ENCODE data around the gene C19orf85. TPM values are rescaled to one million over a fixed set of nuclear protein-coding genes. Genes with fewer than 3 reads are reported as not detected.

The C19orf85 gene
- total RNA-seq, 2 experiments from 2014 or later = not detected

DNA sequence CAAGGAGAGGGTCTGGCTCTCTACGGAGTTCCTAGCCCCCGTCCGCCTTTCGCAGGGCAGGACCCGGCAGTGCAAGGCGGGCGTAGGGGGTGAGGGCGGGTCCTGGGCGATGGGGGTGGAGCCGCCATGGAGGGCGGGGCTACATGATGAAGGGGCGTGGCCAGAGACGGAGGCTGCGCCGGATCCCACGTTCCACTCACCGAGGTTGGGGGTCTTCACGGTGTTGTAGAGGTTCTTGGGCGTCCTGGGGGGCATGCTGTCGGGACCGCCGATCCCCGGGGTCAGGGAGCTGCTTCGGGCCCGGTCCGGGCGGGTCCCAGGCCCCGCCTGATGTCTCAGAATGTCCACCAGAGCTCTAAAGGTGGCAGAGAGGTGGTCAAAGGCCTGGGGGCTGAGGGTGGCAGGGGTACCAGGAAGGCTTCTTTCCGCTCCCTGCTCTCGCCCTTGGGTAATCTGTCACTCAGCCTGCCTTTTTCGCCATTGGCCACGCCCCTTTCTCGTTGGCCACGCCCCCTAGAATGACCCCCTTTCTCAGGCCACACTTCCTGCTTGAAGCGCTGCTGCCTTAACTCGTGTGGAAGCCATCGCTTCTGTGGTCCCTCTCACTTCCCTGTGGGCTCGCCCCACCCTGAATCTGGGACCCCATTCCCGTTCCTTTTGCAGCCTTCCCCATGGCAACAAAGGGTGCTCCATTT is 24.0 kb downstream of the C19orf85 start:
- H3K4me3 Mint-ChIP-seq = no peak overlapping the region

GRCh38 chr19:55439052-55439451 is 25.5 kb downstream of the C19orf85 start:
- Mint-ChIP-seq H3K4me1 (ENCODE audit: low read depth) (peaks cover 14% of the 10 kb centered on the region), H3K9me3 (no peaks in the 10 kb centered on the region)
- intact Hi-C loops (cut with micrococcal nuclease) = no loop called here

More for the DNA sequence above, 24.0 kb downstream of the C19orf85 start:
- ChIA-PET POLR2A (no interaction called here), CTCF (no interaction called here)
- Mint-ChIP-seq H3K9me3 (no peaks in the 10 kb centered on the region), H3K27me3 (peaks cover 73% of the 10 kb centered on the region), H3K27ac (no peak overlapping the region), H3K4me1 (ENCODE audit: low read depth) (peaks cover 14% of the 10 kb centered on the region), H3K36me3 (no peaks in the 10 kb centered on the region)
- DNase-seq = peak; percentile 31
- intact Hi-C loops (cut with micrococcal nuclease) = no loop called here

DNA sequence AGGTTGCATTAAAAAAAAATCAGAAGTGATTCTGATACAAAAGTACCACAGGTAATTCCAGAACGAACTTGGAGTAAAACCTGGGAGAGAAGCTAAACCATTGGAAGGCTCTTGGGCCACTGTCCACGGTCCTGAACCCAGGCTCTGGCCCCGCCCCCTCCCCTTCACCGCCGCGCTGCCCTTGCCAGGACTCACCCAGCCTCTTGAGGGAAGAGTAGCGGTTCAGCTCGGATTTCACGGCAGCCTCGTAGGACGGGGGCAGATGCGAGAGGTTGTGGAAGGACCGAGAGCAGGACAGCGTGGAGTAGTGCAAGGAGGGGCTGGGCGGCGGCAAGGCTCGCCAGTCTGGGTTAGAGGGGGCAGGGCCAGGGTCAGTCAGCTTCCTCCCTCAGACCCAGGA is 27.1 kb downstream of the C19orf85 start:
- no peaks in the 10 kb centered on the region for H3K36me3 Mint-ChIP-seq
- intact Hi-C loops (cut with micrococcal nuclease) = no loop called here
- H3K4me1 Mint-ChIP-seq (ENCODE audit: low read depth) = peaks cover 13% of the 10 kb centered on the region
- POLR2A ChIA-PET = no interaction called here
- H3K4me3 Mint-ChIP-seq = no peak overlapping the region
- peaks cover 52% of the 10 kb centered on the region for H3K27me3 Mint-ChIP-seq
- H3K27ac Mint-ChIP-seq = no peak overlapping the region
- CTCF ChIA-PET = interaction anchor here (0.6 kb wide), 1 partner anchor 101 kb away, joined by 3 read pairs; no protein-coding TSS in a partner anchor
- DNase-seq = peak; percentile 49
- H3K9me3 Mint-ChIP-seq = no peaks in the 10 kb centered on the region

More at GRCh38 chr19:55439052-55439451, 25.5 kb downstream of the C19orf85 start:
- H3K27me3 Mint-ChIP-seq = peaks cover 60% of the 10 kb centered on the region
- no peak overlapping the region for H3K4me3 Mint-ChIP-seq
- DNase-seq = no peak
- H3K36me3 Mint-ChIP-seq = no peaks in the 10 kb centered on the region
- H3K27ac Mint-ChIP-seq = no peak overlapping the region
- POLR2A ChIA-PET = no interaction called here
- CTCF ChIA-PET = interaction anchor here (1.1 kb wide), 1 partner anchor 15 kb away, joined by 3 read pairs; no protein-coding TSS in a partner anchor

DNA sequence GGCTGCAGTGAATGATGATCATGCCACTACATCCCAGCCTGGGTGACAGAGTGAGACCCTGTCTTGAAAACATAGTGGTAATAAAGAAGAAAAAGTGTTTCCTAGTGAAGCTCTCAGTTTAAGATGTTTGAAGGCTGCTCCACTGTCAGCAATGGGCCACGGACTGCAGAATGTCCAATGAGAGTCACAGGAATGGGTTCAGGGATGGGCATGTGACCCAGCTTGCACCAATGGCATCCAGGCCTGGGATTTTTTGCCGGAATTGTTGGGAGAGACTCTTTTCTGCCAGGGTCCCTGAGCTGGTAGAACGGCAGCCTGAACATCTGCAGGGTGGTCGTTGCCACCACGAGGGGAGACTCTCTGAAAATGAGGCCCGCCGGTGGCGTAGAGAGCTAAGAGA is 27.7 kb downstream of the C19orf85 start:
- Mint-ChIP-seq H3K4me3 (no peak overlapping the region), H3K4me1 (ENCODE audit: low read depth) (peaks cover 12% of the 10 kb centered on the region), H3K9me3 (no peaks in the 10 kb centered on the region), H3K36me3 (no peaks in the 10 kb centered on the region), H3K27ac (no peak overlapping the region), H3K27me3 (peaks cover 53% of the 10 kb centered on the region)
- POLR2A ChIA-PET = no interaction called here
- intact Hi-C loops (cut with micrococcal nuclease) = no loop called here
- CTCF ChIA-PET = interaction anchor here (0.6 to 0.7 kb wide), 3 partner anchors 18 to 100 kb away, joined by 3 to 5 read pairs (median 3); no protein-coding TSS in a partner anchor
- DNase-seq = no peak

GRCh38 chr19:55435020-55435419 is 29.5 kb downstream of the C19orf85 start:
- no peak for DNase-seq
- CTCF ChIA-PET = no interaction called here
- H3K27ac Mint-ChIP-seq = no peak overlapping the region
- no peaks in the 10 kb centered on the region for H3K9me3 Mint-ChIP-seq
- H3K4me3 Mint-ChIP-seq = no peak overlapping the region
- H3K36me3 Mint-ChIP-seq = no peaks in the 10 kb centered on the region
- peaks cover 51% of the 10 kb centered on the region for H3K27me3 Mint-ChIP-seq
- intact Hi-C loops (cut with micrococcal nuclease) = no loop called here
- POLR2A ChIA-PET = no interaction called here
- no peaks in the 10 kb centered on the region for H3K4me1 Mint-ChIP-seq (ENCODE audit: low read depth)

DNA sequence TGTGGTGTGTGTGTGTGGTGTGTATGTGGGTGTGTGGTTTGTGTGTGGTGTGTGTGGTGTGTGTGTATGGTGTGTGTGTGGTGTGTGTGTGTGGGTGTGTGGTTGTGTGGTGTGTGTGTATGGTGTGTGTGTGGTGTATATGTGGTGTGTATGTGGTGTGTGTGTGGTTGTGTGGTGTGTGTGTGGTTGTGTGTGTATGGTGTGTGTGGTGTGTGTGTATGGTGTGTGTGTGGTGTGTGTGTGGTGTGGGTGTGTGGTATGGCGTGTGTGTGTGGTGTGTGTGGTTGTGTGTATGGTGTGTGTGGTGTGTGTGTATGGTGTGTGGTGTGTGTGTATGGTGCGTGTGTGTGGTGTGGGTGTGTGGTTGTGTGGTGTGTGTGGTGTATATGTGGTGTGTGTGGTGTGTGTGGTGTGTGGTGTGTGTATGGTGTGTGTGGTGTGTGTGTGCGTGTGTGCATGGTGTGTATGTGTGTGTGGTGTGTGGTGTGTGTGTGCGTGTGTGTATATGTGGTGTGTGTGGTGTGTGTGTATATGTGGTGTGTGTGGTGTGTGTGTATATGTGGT is 30.1 kb downstream of the C19orf85 start:
- POLR2A ChIA-PET = no interaction called here
- DNase-seq = no peak
- Mint-ChIP-seq H3K27ac (no peak overlapping the region), H3K27me3 (peaks cover 48% of the 10 kb centered on the region), H3K36me3 (no peaks in the 10 kb centered on the region), H3K4me3 (no peak overlapping the region), H3K9me3 (no peaks in the 10 kb centered on the region), H3K4me1 (ENCODE audit: low read depth) (no peaks in the 10 kb centered on the region)
- CTCF ChIA-PET = no interaction called here
- intact Hi-C loops (cut with micrococcal nuclease) = no loop called here

DNA sequence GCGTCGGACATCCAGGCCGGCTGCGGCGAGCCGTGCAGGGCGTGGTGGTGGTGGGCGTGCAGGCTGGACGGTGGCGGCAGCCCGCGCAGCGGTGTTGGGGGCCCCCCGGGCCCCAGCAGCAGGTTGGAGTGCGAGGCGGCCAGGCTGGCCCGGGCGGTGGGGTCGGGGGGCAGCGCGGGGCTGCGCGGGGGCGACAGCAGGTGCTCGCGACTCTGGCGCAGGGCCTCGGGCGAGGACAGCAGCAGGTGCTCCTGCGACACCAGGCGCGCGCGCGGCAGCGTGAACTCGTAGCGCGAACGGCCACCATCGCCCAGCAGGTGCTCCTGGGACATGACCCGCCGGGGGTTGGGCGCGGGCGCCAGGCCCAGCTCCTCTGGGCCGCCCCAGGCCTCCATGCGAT is 31.3 kb downstream of the C19orf85 start:
- CTCF ChIA-PET = no interaction called here
- no peak for DNase-seq
- Mint-ChIP-seq H3K9me3 (no peaks in the 10 kb centered on the region), H3K4me3 (no peak overlapping the region), H3K27me3 (peaks cover 44% of the 10 kb centered on the region), H3K4me1 (ENCODE audit: low read depth) (no peaks in the 10 kb centered on the region), H3K36me3 (no peaks in the 10 kb centered on the region), H3K27ac (no peak overlapping the region)
- POLR2A ChIA-PET = no interaction called here
- intact Hi-C loops (cut with micrococcal nuclease) = no loop called here

DNA sequence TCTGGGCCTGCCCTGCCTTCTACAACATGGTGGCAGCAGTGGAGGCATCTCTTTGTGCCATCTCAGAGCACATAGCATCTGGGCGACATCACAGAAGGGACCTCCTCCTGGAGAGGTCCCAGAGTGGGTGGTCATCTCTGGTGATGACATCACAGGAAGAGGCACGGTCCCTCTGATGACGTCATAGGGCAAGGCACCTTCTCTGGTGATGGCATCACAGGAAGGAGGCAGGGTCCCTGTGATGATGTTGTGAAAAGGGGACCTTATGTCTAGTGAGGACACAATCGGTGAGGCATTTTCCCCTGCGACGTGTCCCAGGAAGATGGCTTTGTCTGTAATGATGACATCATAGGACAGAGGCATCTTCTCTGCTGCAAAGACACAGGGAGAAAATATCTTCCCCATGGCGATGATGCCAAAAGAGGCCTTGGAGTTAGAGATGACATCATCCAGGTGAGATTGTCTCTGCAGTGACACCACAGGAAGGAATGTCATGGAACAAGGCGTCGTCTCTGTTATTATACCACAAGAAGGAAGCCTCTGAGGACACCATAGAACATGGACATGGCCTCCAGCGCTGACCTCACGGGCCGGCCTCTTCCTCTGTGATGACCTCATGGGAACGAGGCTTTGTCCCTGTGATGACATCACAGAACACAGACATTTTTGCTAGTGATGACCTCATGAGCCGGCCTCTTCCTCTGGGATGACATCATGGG is 32.2 kb downstream of the C19orf85 start:
- H3K4me3 Mint-ChIP-seq = no peak overlapping the region
- no peaks in the 10 kb centered on the region for H3K36me3 Mint-ChIP-seq
- no peaks in the 10 kb centered on the region for H3K9me3 Mint-ChIP-seq
- peaks cover 39% of the 10 kb centered on the region for H3K27me3 Mint-ChIP-seq
- no peaks in the 10 kb centered on the region for H3K4me1 Mint-ChIP-seq (ENCODE audit: low read depth)
- ChIA-PET POLR2A (no interaction called here), CTCF (no interaction called here)
- no peak overlapping the region for H3K27ac Mint-ChIP-seq
- DNase-seq = no peak
- intact Hi-C loops (cut with micrococcal nuclease) = no loop called here

DNA sequence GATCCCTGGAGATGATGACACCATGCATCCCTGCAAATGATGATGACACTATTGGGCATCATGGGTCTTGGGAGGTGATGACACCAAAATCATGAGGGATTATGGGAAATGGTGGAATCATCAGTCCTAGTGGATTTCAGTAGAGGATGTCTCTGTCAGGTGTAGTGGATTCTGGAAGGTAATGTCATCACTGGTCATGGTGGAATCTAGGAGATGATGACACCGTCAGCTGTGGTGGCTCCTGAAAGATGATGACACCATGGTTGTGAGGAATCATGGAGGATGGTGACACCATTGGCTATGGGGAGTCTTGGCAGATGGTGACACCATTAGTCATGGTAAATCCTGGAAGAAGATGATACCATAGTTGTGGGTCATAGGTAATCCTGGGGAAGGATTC is 33.4 kb downstream of the C19orf85 start:
- intact Hi-C loops (cut with micrococcal nuclease) = no loop called here
- no peak overlapping the region for H3K4me3 Mint-ChIP-seq
- ChIA-PET POLR2A (no interaction called here), CTCF (no interaction called here)
- H3K9me3 Mint-ChIP-seq = no peaks in the 10 kb centered on the region
- DNase-seq = no peak
- H3K36me3 Mint-ChIP-seq = no peaks in the 10 kb centered on the region
- H3K27ac Mint-ChIP-seq = no peak overlapping the region
- H3K27me3 Mint-ChIP-seq = peaks cover 31% of the 10 kb centered on the region
- H3K4me1 Mint-ChIP-seq (ENCODE audit: low read depth) = no peaks in the 10 kb centered on the region

DNA sequence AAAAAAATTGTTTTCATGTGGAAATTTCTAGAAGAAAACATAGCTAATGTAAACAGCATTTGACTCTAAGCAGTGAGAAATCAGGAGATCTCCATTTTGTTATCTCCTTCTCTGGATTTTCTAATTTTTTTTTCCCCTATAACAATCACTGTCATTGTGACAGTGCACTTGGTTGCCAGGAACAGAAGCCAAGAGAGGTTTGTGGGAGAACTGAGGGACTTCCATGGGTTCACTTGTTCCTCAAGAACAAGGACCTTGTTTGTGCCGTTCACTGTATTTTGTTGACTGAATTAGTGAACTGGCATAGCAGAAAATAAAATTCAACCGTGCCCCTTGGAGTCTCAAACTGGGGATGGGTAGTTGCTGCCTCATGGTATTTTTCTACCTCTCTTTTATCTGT is 38.5 kb downstream of the C19orf85 start:
- intact Hi-C loops (cut with micrococcal nuclease) = no loop called here
- H3K4me1 Mint-ChIP-seq (ENCODE audit: low read depth) = peaks cover 8% of the 10 kb centered on the region
- POLR2A ChIA-PET = no interaction called here
- no peak for DNase-seq
- H3K36me3 Mint-ChIP-seq = no peaks in the 10 kb centered on the region
- peaks cover 17% of the 10 kb centered on the region for H3K27me3 Mint-ChIP-seq
- no peak overlapping the region for H3K4me3 Mint-ChIP-seq
- CTCF ChIA-PET = interaction anchor here (1.1 kb wide), 1 partner anchor 285 kb away, joined by 3 read pairs; no protein-coding TSS in a partner anchor
- no peaks in the 10 kb centered on the region for H3K9me3 Mint-ChIP-seq
- no peak overlapping the region for H3K27ac Mint-ChIP-seq

- Mint-ChIP-seq H3K27me3 (peaks cover 9% of the 10 kb centered on the region), H3K4me3 (no peak overlapping the region), H3K4me1 (ENCODE audit: low read depth) (peaks cover 14% of the 10 kb centered on the region), H3K27ac (no peak overlapping the region), H3K36me3 (no peaks in the 10 kb centered on the region), H3K9me3 (no peaks in the 10 kb centered on the region)
- CTCF ChIA-PET = no interaction called here
- POLR2A ChIA-PET = no interaction called here
- DNase-seq = no peak
- intact Hi-C loops (cut with micrococcal nuclease) = no loop called here
These were observed 40.0 kb downstream of the C19orf85 start for GRCh38 chr19:55424518-55424917.

DNA sequence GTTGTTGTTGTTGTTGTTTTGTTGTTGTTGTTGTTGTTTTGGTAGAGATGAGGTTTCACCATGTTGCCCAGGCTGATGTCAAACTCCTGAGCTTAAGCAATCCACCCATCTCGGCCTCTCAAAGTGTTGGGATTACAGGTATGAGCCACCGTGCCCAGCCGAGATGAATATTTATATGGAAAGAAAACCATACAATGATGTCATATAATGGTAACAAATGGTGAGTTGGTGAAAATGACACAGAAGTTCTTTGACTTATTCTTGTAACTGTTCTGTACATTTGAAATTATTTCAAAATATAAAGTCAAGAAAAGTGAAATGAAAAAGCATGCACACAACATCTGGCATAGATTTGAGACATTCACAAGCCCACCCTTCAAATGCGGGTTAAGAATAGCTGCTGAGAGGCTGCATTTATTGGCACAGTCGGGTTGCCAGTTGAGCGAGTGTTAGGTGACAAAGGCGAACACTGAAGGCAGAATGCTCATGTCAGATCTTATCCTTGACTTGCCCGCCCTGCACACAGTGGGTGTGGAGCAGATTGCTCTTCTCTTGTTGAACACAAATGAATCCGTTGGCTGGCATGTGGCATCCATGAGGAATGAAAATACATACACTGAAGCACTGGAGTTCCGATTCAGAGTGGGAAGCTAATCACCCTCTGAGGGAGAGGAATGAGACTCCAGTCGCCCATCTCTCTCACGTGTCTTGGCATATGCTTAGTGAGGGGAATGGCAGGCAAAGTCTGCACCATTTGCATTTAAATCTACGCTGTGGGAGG is 41.1 kb downstream of the C19orf85 start:
- POLR2A ChIA-PET = interaction anchor here (1.1 kb wide), 1 partner anchor 84 kb away, joined by 3 read pairs; no protein-coding TSS in a partner anchor
- Mint-ChIP-seq H3K27ac (no peak overlapping the region), H3K27me3 (peaks cover 2% of the 10 kb centered on the region), H3K9me3 (no peaks in the 10 kb centered on the region), H3K36me3 (no peaks in the 10 kb centered on the region), H3K4me3 (no peak overlapping the region), H3K4me1 (ENCODE audit: low read depth) (peaks cover 14% of the 10 kb centered on the region)
- CTCF ChIA-PET = interaction anchor here (0.7 to 1.1 kb wide), 3 partner anchors 80 to 282 kb away, joined by 3 to 5 read pairs (median 4); no protein-coding TSS in a partner anchor
- intact Hi-C loops (cut with micrococcal nuclease) = no loop called here
- DNase-seq = no peak
